CD14-positive monocyte (primary cell): ENCODE measurements around the gene MYO5B. TPM values are rescaled to one million over a fixed set of nuclear protein-coding genes. Genes with fewer than 3 reads are reported as not detected.
"Not testable (repeated sequence)": the region's sequence is repeated elsewhere in the genome, so short reads cannot be mapped to it uniquely, and the experiment has no call there.

Source experiments
- DNase-seq, 3 donors: peaks; one replicate each; pipeline ENCODE4 v3.0.0-alpha.2; 2011 to 2022
- H2AFZ ChIP-seq: 2 replicates; pipeline ENCODE4 v1.6.0; 2012; ENCODE audit warnings: mild to moderate bottlenecking, low read depth, low read length, inconsistent platforms; ENCODE audit not compliant: insufficient read depth, poor library complexity, severe bottlenecking
- H3K27ac ChIP-seq, 2 donors: 1 replicate in 1 of 2; 2 replicates in 1 of 2; pipeline ENCODE4 v1.5.1; 2012 to 2013; ENCODE audit warnings: low read length in 2 of 2, control low read depth in 1 of 2, inconsistent platforms in 1 of 2, low read depth in 1 of 2, mild to moderate bottlenecking in 1 of 2
- H3K27me3 ChIP-seq, 2 donors: one replicate each; pipeline versions ENCODE4 v1.6.0 to v1.6.1; 2011 to 2013; ENCODE audit warnings: low read length in 2 of 2; ENCODE audit not compliant: control insufficient read depth in 2 of 2, insufficient read depth in 2 of 2
- H3K36me3 ChIP-seq, 2 donors: replicated peaks in 1 of 2; 1 replicate in 1 of 2; 2 replicates in 1 of 2; pipeline versions ENCODE4 v1.5.1 to v1.6.1; 2012 to 2013; ENCODE audit warnings: low read length in 2 of 2, control low read depth in 1 of 2, inconsistent platforms in 1 of 2, mild to moderate bottlenecking in 1 of 2; ENCODE audit not compliant: insufficient read depth in 2 of 2, control insufficient read depth in 1 of 2
- H3K4me1 ChIP-seq, 2 donors: 1 replicate in 1 of 2; 2 replicates in 1 of 2; pipeline versions ENCODE4 v1.5.1 to v1.6.1; 2012 to 2013; ENCODE audit warnings: low read length in 2 of 2, control low read depth in 1 of 2, inconsistent platforms in 1 of 2, mild to moderate bottlenecking in 1 of 2, moderate library complexity in 1 of 2; ENCODE audit not compliant: insufficient read depth in 2 of 2, control insufficient read depth in 1 of 2
- H3K4me2 ChIP-seq: replicated peaks from 2 replicates; pipeline ENCODE3; 2012; ENCODE audit warnings: low read length, moderate library complexity, mild to moderate bottlenecking; ENCODE audit not compliant: poor library complexity, severe bottlenecking; ENCODE audit errors: extremely low read depth
- H3K4me3 ChIP-seq, 3 experiments: fragments of 200-600 bp in 1 of 3; sonication (generic) in 1 of 3; replicated peaks in 1 of 3; 1 replicate in 2 of 3; 2 replicates in 1 of 3; pipeline ENCODE4 v1.5.1; 2011 to 2013; ENCODE audit warnings: low read length in 3 of 3, mild to moderate bottlenecking in 3 of 3, control low read depth in 2 of 3, low read depth in 2 of 3, inconsistent platforms in 1 of 3, moderate library complexity in 1 of 3
- H3K79me2 ChIP-seq: 2 replicates; pipeline ENCODE4 v1.6.0; 2012; ENCODE audit warnings: mild to moderate bottlenecking, control low read depth, inconsistent platforms, low read length, moderate library complexity; ENCODE audit not compliant: insufficient read depth
- H3K9ac ChIP-seq: 2 replicates; pipeline ENCODE4 v1.6.0; 2017; ENCODE audit warnings: low read length, mild to moderate bottlenecking; ENCODE audit not compliant: insufficient read depth, poor library complexity, severe bottlenecking
- H3K9me3 ChIP-seq, 2 donors: replicated peaks in 1 of 2; 1 replicate in 1 of 2; 2 replicates in 1 of 2; pipeline versions ENCODE4 v1.5.1 to v1.6.1; 2012 to 2013; ENCODE audit warnings: low read length in 2 of 2, control low read depth in 1 of 2; ENCODE audit not compliant: control insufficient read depth in 1 of 2, insufficient read depth in 1 of 2
- H4K20me1 ChIP-seq: 2 replicates; pipeline ENCODE4 v1.6.0; 2012; ENCODE audit warnings: mild to moderate bottlenecking, low read length, control low read depth, moderate library complexity; ENCODE audit not compliant: insufficient read depth
- H3K27ac Mint-ChIP-seq, 7 donors: one replicate each; pipeline ENCODE4 v1.8.0; 2020; ENCODE audit warnings: mild to moderate bottlenecking in 7 of 7, mixed read lengths in 7 of 7, moderate library complexity in 6 of 7, inconsistent platforms in 2 of 7
- H3K27me3 Mint-ChIP-seq, 3 donors: one replicate each; pipeline ENCODE4 v1.8.0; 2021 to 2022; ENCODE audit warnings: low read depth in 3 of 3, mild to moderate bottlenecking in 3 of 3, mixed read lengths in 3 of 3, moderate library complexity in 3 of 3, inconsistent platforms in 1 of 3
- H3K36me3 Mint-ChIP-seq, 2 donors: one replicate each; pipeline ENCODE4 v1.8.0; 2020; ENCODE audit warnings: mixed read lengths in 2 of 2, inconsistent platforms in 1 of 2, mild to moderate bottlenecking in 1 of 2
- H3K4me1 Mint-ChIP-seq: one replicate; pipeline ENCODE4 v1.8.0; 2020; ENCODE audit warnings: mild to moderate bottlenecking, mixed read lengths
- H3K4me3 Mint-ChIP-seq, 2 donors: one replicate each; pipeline ENCODE4 v1.8.0; 2020; ENCODE audit warnings: mild to moderate bottlenecking in 2 of 2, mixed read lengths in 2 of 2, moderate library complexity in 1 of 2
- H3K9me3 Mint-ChIP-seq, 7 donors: one replicate each; pipeline ENCODE4 v1.8.0; 2020 to 2022; ENCODE audit warnings: mixed read lengths in 7 of 7, mild to moderate bottlenecking in 6 of 7, moderate library complexity in 6 of 7, inconsistent platforms in 2 of 7
- CTCF ChIP-seq: fragments of 200-600 bp; IDR thresholded peaks from one replicate; pipeline ENCODE4 v1.8.0; 2022; ENCODE audit warnings: antibody characterized with exemption, mild to moderate bottlenecking
- WGBS: methylation state at CpG from one replicate; pipeline ENCODE4 v1.1.5; 2013; ENCODE audit warnings: missing lambda C conversion rate; ENCODE audit not compliant: insufficient coverage; 5-methylcytosine and 5-hydroxymethylcytosine counted together
- intact Hi-C, 2 donors: fragments of 100-400 bp; cut with micrococcal nuclease; formaldehyde crosslinking; loops; one replicate each; pipeline versions ENCODE4 v1.15.0 to v1.15.1; 2023
- polyA plus RNA-seq, 3 donors: library from polyadenylated mRNA; depleted of rRNA in 1 of 3; unstranded in 2 of 3; stranded (reverse) in 1 of 3; fragments of 300-500 nt in 2 of 3; fragments of >200 nt in 1 of 3; fragmentation: Illumina TruSeq in 2 of 3; gene quantifications; 1 replicate in 2 of 3; 2 replicates in 1 of 3; pipeline ENCODE4 v1.2.3, GENCODE V29; 2012 to 2021

MYO5B gene
- polyA plus RNA-seq, 3 donors: 0.04 TPM; not detected in 2

DNA sequence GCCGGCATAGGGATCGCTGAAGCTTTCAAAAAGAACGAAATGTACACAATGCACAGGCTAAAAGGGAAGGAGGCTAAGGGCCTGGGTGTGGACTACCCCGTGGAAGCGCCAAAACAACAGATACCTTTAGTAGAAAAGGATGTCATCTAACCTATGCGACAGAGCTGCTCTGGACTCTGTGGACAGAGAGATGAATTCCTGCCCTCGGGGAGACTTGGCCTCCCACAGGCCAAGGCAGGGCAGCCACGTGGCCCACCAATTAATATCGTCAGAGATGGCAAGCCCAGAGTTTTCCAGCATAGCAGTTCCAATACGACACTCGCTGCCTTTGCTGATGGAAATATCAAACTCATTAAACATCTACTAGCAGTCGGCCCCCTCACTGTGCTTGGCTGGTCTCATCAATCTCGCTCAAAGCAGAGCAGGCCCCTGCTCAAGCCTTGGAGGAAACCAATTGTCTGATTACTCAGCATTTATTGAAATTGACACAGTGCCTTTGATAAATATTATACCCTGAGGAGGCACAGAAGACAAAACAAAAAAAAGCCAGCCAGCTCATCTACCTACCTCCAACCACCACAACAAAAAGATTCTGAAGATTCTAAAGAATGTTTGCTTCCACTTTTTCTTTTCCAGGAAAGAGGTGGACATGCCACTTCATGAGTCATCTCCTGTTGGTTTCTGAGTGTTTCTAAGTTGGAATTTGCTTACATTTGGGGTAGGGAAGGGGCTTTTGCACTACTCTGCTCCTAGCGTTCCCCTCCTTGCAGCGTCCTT is 302.6 kb downstream of the MYO5B start:
- H3K4me1 ChIP-seq: no peaks in the 10 kb centered on the region

DNA sequence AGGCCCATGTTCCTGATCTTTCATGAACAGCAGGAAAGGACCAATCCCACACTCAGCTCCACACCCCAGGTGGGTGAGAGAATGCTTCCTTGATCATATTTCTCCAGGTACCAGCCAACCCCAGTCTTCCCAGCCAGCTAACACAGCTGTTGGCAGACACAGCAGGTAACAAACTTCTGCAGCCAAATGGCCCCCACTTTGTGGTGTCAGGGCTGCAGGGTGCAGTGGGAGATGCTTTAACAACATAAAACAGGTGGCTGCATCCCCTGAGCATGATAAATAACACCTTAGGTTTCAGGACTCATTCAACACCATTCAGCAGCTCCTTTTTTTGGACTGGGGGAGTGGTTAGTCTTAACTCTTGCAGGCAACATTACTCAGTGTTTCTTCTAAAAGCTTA is 304.9 kb downstream of the MYO5B start:
- H3K79me2 ChIP-seq: no peaks in the 10 kb centered on the region
- Mint-ChIP-seq H3K4me3 (no peak overlapping the region), H3K9me3 (no peaks in the 10 kb centered on the region), H3K36me3 (no peaks in the 10 kb centered on the region), H3K4me1 (no peaks in the 10 kb centered on the region), H3K27me3 (peaks cover 2 to 4% (median 3%) of the 10 kb centered on the region in 3 donors), H3K27ac (no peak overlapping the region)
- no peak overlapping the region for H3K27ac ChIP-seq
- intact Hi-C loops: no loop called here
- no peak for DNase-seq
- H3K36me3 ChIP-seq: no peaks in the 10 kb centered on the region
- no peak for TF ChIP-seq CTCF
- H3K4me1 ChIP-seq: no peaks in the 10 kb centered on the region
- no peaks in the 10 kb centered on the region for H4K20me1 ChIP-seq
- H3K27me3 ChIP-seq: no peaks in the 10 kb centered on the region
- no peak overlapping the region for H2AFZ ChIP-seq
- H3K4me3 ChIP-seq: no peak overlapping the region
- H3K9me3 ChIP-seq: no peaks in the 10 kb centered on the region
- H3K4me2 ChIP-seq: no peak overlapping the region
- H3K9ac ChIP-seq: no peak overlapping the region

More for the DNA sequence above, 302.6 kb downstream of the MYO5B start:
- Histone ChIP-seq H4K20me1 (no peaks in the 10 kb centered on the region), H3K27me3 (no peaks in the 10 kb centered on the region), H3K4me2 (no peak overlapping the region), H3K27ac (no peak overlapping the region), H3K9ac (no peak overlapping the region), H3K79me2 (no peaks in the 10 kb centered on the region), H3K36me3 (no peaks in the 10 kb centered on the region), H3K4me3 (no peak overlapping the region), H2AFZ (no peak overlapping the region), H3K9me3 (no peaks in the 10 kb centered on the region)
- Mint-ChIP-seq H3K27me3 (peaks cover 1 to 3% (median 2%) of the 10 kb centered on the region in 3 donors), H3K4me1 (no peaks in the 10 kb centered on the region), H3K27ac (no peak overlapping the region), H3K4me3 (no peak overlapping the region), H3K36me3 (no peaks in the 10 kb centered on the region), H3K9me3 (peaks cover 0 to 3% (median 0%) of the 10 kb centered on the region in 7 donors)
- no peak for TF ChIP-seq CTCF
- DNase-seq: no peak
- intact Hi-C loops: no loop called here
- WGBS: 94% methylated on average over 7 of the region's 15 CpGs

GRCh38 chr18:49889552-49889951 is 305.4 kb downstream of the MYO5B start:
- DNase-seq, H3K4me3 ChIP-seq, H3K4me2 ChIP-seq, H2AFZ ChIP-seq, H3K36me3 ChIP-seq, H3K79me2 ChIP-seq, H3K4me3 Mint-ChIP-seq, H3K36me3 Mint-ChIP-seq, H3K27me3 Mint-ChIP-seq, H3K4me1 ChIP-seq, H3K9ac ChIP-seq, H3K27ac Mint-ChIP-seq, H3K27ac ChIP-seq, H3K9me3 ChIP-seq, H3K4me1 Mint-ChIP-seq, H4K20me1 ChIP-seq, H3K27me3 ChIP-seq, intact Hi-C loops, H3K9me3 Mint-ChIP-seq: not testable (repeated sequence)
- 79% methylated on average over 2 of the region's 2 CpGs for WGBS
